ENCODE measurements around the gene TANGO6. TPM values are rescaled to one million over a fixed set of nuclear protein-coding genes. Genes with fewer than 3 reads are reported as not detected.
"Not testable (repeated sequence)": the region's sequence is repeated elsewhere in the genome, so short reads cannot be mapped to it uniquely, and the experiment has no call there.

The TANGO6 gene
- total RNA-seq, 1 donor from 2014 or later, result 13.4 TPM

GRCh38 chr16:68969338-68969737 is 126.0 kb downstream of the TANGO6 start:
- no peak for DNase-seq

DNA sequence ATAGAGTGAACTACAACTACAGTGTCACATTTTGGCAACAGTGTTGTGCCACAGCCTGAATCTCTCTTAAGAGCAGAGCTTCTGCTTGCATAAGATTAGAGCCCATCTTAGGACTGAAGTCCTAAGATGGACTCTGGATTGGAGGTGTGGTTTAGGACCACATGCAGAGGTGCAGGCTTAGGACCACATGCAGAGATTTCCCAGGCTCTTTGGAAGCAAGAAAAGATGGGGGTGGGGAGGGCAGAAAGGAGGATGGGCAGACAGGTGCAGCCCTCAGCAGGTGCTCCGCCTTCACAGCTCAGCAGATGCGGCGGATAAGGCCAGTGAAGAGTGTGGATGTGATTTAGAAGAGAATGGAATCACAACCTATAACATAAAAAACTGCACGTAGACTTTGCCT is 128.7 kb downstream of the TANGO6 start:
- no peak for DNase-seq

- peak; percentile 29 for DNase-seq
These were observed 129.4 kb downstream of the TANGO6 start for GRCh38 chr16:68972720-68973119.

GRCh38 chr16:68973611-68974120 is 130.3 kb downstream of the TANGO6 start:
- no peak for DNase-seq

DNA sequence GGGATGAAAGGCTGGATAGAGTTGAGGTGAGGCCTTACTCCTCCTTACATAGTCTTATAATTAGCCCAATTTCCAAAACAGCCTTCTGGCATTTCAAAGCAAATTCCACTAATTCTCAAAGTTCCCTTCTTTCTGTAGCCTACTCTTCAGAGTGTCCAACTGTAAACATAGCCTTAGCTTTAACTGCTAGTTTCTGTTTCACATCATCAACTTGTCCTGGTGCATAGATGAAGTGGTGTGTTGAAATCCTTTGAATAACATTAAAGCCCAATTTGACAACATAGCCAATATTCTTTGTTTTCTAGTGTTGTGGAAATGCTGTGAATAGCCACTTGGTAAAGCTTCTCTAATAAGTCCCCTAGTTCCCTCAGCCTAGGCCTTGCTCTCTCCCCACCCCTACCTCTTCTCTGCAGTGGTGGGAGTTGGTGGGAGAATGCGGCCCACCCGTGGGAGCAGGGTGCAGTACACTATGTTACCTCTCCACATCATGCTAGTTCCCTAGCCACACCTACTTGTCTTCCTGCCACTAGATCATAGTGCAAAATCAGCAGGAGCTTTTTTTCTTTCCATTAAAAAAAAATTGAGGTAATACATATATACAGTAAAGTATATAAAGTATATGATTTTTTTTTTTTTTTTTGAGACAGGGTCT is 135.1 kb downstream of the TANGO6 start:
- DNase-seq, result no peak

- no peak for DNase-seq
These were observed 137.5 kb downstream of the TANGO6 start for GRCh38 chr16:68980695-68981315.

DNA sequence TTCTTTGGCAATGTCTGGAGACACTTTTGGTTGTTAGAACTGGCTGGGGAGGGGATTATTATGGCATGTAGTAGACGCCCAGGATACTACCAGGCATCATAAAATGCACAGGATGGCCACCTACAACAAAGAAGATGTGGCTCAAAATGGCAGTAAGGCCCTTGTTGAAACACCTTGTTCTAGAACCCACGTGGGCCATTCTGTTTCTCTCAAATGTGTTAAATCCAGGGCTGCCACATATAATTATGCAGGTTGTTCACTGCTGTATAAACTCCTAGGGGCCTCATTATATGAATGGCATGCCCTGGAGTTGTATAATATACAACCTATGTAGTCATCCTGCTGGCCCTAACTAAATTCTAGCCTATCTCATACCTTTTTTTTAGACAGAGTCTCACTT is 138.6 kb downstream of the TANGO6 start:
- DNase-seq, result no peak

GRCh38 chr16:68984467-68984866 is 141.1 kb downstream of the TANGO6 start:
- DNase-seq, result no peak

- no peak for DNase-seq
These were observed 141.9 kb downstream of the TANGO6 start for GRCh38 chr16:68985268-68985667.

- peak; percentile 8 for DNase-seq
These were observed 142.5 kb downstream of the TANGO6 start for GRCh38 chr16:68985855-68986254.

- DNase-seq, result no peak
These were observed 144.6 kb downstream of the TANGO6 start for GRCh38 chr16:68987734-68988457.

DNA sequence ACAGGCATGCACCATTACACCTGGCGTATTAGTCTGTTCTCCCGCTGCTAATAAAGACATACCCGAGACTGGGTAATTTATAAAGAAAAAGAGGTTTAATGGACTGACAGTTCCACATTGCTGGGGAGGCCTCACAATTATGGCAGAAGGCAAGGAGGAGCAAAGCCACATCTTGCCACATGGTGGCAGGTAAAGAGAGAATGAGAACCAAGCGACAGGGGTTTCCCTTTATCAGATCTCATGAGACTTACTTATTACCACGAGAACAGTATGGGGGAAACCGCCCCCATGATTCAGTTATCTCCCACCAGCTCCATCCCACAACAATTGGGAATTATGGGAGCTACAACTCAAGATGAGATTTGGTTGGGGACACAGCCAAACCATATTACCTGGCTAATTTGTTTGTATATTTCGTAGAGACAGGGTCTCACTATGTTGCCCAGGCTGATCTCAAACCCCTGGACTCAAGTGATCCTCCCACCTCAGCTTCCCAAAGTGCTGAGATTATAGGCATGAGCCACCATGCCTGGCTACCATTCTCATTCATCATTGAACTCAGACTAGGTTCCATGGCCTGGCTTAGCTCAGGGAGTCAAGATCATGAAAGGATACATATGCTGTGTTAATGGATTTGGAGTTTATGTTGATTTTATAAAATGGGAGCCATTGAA is 147.0 kb downstream of the TANGO6 start:
- DNase-seq, result not testable (repeated sequence)

GRCh38 chr16:68991075-68991474 is 147.7 kb downstream of the TANGO6 start:
- DNase-seq, result no peak

- no peak for DNase-seq
These were observed 149.2 kb downstream of the TANGO6 start for GRCh38 chr16:68992521-68992920.

DNA sequence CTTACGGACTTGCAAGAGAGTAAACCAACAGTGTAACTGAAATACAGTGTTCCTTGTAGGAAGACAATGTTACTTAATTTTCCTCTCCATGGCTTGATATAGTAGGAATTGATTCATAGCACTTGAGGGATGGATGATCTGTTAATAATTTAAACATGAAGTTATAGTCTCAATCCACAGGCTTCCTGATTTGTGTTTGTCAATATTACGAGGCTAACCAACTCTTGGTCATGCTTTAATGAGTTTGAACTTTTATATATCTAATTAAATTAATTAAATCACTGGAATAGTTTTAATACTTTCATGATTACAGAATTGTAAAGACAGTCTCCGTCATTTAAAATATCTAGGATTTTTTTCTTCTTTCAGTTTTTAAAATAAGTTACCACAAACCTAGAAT is 150.1 kb downstream of the TANGO6 start:
- no peak for DNase-seq

DNA sequence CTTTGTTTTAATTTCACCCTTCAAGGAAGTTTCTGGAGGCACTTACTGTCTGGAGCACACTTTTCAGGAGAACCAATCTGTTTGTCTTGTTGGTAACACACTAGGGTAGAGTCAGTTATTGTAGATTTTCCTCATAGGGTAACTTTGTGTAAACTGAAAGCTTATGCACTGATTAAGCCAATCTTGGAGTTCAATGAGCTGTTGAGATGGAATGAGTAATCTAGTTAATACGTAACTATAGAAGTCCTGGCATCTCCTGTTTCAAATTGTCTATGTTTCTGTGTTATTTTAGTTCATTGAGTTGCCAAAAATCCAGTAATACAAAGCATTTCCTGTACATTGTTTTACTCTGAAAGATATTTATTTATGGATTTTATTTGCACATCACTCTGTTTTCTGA is 150.6 kb downstream of the TANGO6 start:
- peak; percentile 15 for DNase-seq

GRCh38 chr16:68994324-68994723 is 151.0 kb downstream of the TANGO6 start:
- no peak for DNase-seq

- no peak for DNase-seq
These were observed 151.7 kb downstream of the TANGO6 start for GRCh38 chr16:68995011-68995504.

DNA sequence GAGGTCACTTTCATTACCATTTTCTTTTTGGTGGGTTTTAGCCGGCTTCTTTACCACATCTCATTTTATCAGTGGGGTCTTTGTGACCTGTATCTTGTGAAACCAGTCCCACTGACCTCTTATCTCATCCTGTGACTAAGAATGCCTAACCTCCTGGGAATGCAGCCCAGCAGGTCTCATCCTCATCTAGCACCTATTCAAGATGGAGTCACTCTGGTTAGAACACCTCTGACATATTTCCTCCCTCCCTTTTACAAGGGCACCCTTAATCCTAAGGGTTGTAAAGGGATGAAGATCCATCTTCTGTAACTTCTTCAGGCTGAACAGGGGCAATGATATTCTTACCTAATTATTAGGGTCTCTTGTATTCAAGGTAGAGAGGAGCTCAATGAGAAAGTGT is 154.2 kb downstream of the TANGO6 start:
- no peak for DNase-seq

GRCh38 chr16:68999114-68999513 is 155.8 kb downstream of the TANGO6 start:
- DNase-seq, result no peak

DNA sequence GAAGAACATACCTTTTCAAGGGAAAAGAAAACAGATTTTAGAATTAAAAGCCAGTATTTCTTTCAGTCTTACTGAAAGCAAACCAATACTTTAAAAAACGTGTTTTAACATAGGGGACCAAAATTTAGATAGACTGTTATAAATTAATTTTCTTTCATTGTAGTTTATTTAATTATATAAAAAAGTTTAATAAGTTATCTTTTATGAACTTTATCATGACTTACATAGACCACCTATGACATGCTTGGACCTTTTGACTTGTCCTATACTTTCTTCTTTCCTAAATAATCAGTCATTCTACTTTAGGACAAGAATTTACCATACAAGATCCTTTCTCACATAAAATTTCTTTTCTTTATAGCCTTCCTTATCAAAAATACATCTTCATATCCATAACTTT is 160.2 kb downstream of the TANGO6 start:
- peak; percentile 2 for DNase-seq

DNA sequence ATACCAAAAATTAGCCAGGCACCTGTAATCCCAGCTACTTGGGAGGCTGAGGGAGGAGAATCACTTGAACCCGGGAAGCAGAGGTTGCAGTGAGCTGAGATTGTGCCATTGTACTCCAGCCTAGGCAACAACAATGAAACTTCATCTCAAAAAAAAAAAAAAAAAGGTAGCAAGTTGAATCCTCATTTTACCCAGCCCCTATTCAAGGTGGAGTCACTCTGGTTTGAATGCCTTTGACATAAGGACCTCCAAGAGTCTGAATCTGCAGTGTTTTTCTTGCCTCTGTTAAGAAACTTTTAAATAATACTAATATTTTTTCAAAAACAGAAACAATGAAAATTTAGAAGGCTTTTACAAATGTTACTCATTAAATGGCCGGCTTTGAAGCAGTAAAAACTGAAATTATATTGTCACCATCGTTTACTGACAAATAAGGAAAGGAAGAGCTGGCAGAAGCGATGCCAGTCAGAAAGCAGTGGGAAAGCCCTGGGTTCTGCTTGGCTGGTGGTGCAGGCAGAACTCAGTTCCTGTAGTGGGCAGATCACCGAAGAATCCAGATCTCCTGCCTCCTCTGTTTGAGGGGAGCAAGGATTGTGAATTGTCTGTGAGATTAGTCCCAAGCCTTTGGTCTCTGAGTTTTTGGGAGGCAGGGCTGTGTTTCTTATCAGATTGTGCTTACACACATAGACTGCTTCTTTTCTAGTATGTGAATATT is 162.5 kb downstream of the TANGO6 start:
- DNase-seq, result no peak

Measured in tongue (tissue), 2 donors.